GM12865 (cell line): Measurements from ENCODE around the gene CEP72.
"Not testable (repeated sequence)": the region's sequence is repeated elsewhere in the genome, so short reads cannot be mapped to it uniquely, and the experiment has no call there.

ENCODE experiments used
- DNase-seq: peaks from one replicate; pipeline ENCODE4 v3.0.0; 2010; ENCODE audit warnings: low read depth
- H3K4me3 ChIP-seq: 2 replicates; pipeline ENCODE4 v1.5.1; 2011; ENCODE audit warnings: mild to moderate bottlenecking, low read depth, low read length, control low read depth
- CTCF ChIP-seq: IDR thresholded peaks from 2 replicates; pipeline ENCODE4 v1.5.1; 2011; ENCODE audit warnings: low read length, control low read depth, low read depth, inconsistent platforms; ENCODE audit not compliant: insufficient read depth; ENCODE audit errors: missing control alignments

CEP72 gene

GRCh38 chr5:573976-574375, 38.2 kb upstream of the CEP72 start:
- DNase-seq, result no peak
- TF ChIP-seq CTCF, result no peak
- no peak overlapping the region for H3K4me3 ChIP-seq

GRCh38 chr5:574906-575305, 37.2 kb upstream of the CEP72 start:
- no peak overlapping the region for H3K4me3 ChIP-seq
- DNase-seq, result no peak
- no peak for TF ChIP-seq CTCF

- no peak overlapping the region for H3K4me3 ChIP-seq
- no peak for DNase-seq
- no peak for TF ChIP-seq CTCF
These were observed 36.5 kb upstream of the CEP72 start for GRCh38 chr5:575636-576035.

- not testable (repeated sequence) for H3K4me3 ChIP-seq
These were observed 34.9 kb upstream of the CEP72 start for GRCh38 chr5:577214-577613.

GRCh38 chr5:577800-578199, 34.3 kb upstream of the CEP72 start:
- no peak for TF ChIP-seq CTCF
- H3K4me3 ChIP-seq, result no peak overlapping the region
- no peak for DNase-seq

More at GRCh38 chr5:577214-577613, 34.9 kb upstream of the CEP72 start:
- not testable (repeated sequence) for DNase-seq

- no peak overlapping the region for H3K4me3 ChIP-seq
- no peak for DNase-seq
- no peak for TF ChIP-seq CTCF
These were observed 32.9 kb upstream of the CEP72 start for GRCh38 chr5:579211-579610.

- no peak overlapping the region for H3K4me3 ChIP-seq
- DNase-seq, result no peak
- no peak for TF ChIP-seq CTCF
These were observed 32.3 kb upstream of the CEP72 start for GRCh38 chr5:579746-580366.
